Erythroblast (primary cell): ENCODE measurements around the gene BECN2.

Source experiments
- GATA1 ChIP-seq: IDR thresholded peaks from 2 replicates; pipeline ENCODE4 v1.6.1; 2011; ENCODE audit warnings: low read depth, mild to moderate bottlenecking, control low read depth, low read length, moderate library complexity
- POLR2A ChIP-seq: IDR thresholded peaks from 2 replicates; pipeline ENCODE4 v1.6.1; 2011; ENCODE audit warnings: mild to moderate bottlenecking, low read length

- TF ChIP-seq POLR2A = no peak
- TF ChIP-seq GATA1 = no peak
Measured at GRCh38 chr1:241979926-241980325, 22.4 kb downstream of the BECN2 start.
